HG03159 (cell line): ENCODE results near the gene YBX2.
"Not testable (repeated sequence)": the region's sequence is repeated elsewhere in the genome, so short reads cannot be mapped to it uniquely, and the experiment has no call there.

Source experiments
- ATAC-seq: cut with Tn5 transposase; IDR thresholded peaks from one replicate; pipeline ENCODE4 v1.9.1; 2021; ENCODE audit warnings: mild to moderate bottlenecking, moderate library complexity; ENCODE audit not compliant: unreplicated experiment

Gene YBX2

DNA sequence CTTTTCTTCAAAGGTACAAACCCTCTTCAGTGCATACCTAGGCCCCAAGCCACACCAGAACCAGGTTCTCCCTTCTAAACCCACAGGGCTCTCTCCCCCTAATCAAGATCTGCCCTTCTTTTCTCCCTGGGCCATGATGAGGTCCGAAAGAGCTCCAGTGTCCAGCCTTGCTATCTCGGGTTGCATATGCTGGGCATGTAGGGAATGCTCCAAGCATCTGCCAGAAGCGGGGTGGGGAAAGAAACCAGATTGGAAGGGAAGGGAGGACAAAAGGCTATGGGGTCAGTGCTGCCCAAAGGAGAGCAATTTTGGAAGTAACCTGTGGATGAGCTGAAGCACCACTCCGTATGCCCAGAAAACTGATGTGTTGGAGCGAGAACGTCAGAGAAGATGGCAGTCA lies 45.2 kb downstream of the YBX2 start:
- ATAC-seq: no peak

DNA sequence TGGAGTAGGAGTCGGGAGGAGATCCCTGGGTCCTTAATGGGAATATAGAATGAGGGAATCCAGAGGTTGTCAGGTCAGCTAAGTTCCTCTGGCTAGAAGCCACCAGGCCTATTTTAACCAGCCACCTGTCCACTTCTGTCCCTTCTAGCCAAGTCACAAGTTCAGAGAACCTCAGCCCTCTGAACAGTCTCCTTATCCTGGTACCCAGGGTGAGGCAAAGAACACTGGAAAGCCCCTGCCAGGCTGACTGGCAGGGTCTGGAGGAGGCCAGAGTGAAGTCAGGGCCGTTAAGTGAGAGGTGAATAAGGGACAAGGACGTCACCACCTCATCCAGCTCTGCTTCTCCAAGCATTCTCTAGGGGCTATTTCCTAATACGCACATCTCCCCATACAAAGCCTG lies 45.6 kb downstream of the YBX2 start:
- no peak for ATAC-seq

DNA sequence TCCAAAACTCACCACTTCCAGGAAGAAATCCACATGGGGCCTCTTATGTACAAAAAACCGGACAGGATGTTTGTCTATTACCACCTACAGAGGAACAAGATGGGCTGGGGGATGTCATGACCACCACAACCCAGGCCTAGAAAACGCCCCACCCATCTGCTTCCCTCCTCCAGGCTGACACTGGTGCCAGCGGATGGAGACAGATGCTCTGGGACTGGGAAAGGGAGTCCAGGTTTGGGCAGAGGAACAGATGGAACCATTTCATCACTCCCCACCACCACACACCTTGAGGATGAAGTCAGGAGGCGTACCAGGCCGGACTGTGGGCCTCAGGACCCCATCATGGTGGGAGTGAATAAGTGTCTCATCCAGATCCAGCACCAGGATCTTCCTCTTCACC lies 47.7 kb downstream of the YBX2 start:
- no peak for ATAC-seq

DNA sequence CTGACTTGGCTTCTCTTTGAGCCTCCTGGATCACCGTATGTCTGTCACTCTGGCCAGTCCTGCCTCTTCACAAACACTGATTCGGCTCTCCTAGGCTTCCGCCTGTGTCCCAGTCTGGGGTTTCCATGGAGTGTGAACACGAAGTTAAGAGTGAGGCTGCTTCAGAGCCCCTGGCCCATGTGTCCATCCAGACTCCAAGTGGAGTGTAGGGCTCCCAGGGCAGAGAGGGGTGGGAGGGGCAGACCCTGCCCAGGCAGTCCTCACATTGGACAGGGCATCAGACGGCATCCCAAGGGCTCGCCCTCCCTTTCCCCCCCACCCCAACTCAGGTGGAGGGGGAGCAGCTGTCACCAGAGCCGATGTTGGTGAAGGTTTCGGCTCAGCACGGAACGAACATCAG lies 50.6 kb downstream of the YBX2 start:
- ATAC-seq: not testable (repeated sequence)

DNA sequence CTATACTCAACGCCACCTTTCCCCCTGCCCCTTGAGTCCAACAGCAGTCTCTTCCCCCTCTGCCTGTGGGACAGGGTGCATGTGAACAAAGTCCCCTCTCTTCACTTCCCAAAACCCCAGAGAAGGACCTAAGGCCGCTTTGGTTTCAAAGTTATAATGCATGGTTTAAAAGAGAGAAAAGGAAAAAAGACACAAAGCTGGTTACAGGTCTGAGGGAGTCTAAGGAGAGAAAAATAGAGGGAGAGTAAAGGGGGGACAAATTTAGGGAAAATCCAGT lies 51.0 kb downstream of the YBX2 start:
- no peak for ATAC-seq

DNA sequence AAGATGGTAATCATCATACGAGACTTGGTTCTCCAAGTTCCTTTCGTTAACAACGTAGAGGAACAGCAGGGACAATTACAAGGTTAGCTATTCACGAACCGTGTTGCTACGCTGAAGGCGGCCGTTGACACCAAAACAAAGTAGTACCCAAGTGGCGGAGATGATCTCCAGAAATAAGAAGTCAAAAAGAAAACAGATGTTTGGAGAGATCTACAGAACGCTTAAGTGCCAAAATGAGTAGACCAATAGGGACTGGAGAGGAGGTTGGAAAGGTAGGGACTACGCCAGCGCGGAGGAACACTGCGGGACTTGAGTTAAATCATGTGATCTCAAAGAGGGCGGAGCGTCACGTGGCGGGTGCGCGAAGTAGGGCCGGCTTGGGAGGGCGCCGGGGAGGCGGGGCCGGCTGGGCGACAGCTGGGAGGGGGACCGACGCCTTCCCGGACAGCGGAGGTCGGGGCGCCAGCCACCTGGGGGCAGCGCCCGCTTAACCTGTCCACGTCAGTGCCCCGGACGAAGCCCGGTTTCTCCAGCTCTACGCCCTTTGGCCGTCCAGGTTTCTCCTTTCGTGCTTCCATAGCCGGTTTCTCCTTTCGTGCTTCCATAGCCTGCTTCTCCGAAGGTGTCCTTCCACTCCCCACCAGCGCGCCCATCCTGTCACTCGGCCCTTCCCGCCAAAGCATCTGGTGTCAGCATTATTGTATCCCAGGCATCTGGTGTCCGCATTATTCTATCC lies 51.6 kb downstream of the YBX2 start:
- ATAC-seq: peak; percentile 44

DNA sequence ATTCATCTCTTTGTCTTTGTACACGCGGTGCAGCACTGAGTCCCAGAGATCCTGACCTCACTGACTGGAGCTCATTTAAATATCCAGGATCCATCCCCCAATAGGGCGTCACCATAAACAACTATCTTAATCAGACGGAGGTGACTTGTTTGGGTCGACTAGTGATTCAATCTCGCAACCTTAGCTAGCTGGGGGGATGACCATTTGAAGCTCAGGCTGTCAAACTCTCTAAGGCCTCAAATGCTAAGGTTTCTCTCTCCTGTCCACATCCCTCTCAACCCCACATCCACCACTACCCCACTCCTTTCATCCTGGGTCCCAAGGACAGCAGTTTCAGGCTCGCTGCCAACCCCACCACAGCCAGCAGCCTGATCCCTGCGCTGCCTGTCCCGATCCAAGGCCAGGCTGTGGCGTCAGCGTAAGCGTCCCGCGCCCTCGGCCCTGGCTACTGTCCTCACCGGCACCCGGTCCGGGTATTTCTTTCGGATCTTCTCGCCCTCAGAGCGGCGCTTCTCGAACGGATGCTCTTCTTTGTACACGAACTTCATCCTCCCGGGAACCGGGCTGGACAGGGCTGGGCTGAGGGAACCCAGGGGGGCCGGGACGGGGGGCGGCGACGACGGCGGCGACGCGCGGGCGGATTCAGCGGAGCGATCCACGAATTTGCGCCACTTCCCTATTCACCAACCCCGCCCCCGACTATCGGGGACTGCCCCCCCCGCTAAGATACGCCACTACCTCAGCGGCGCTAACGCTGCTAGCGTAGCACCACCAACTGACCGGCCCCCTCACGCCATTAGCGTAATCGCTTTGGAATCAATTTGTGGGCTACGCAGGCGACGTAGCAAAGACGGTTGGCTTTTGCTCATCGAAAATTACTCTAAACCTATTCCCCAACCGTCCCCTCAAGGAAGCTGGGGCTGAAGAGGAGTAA lies 52.4 kb downstream of the YBX2 start, which contains the start of gene GABARAP:
Gene GABARAP, minus strand, starts transcription at position 667 of the 934 bp plus-strand sequence. Its CDS starts 119 bp downstream, at position 548.
- ATAC-seq: peak; percentile 21

DNA sequence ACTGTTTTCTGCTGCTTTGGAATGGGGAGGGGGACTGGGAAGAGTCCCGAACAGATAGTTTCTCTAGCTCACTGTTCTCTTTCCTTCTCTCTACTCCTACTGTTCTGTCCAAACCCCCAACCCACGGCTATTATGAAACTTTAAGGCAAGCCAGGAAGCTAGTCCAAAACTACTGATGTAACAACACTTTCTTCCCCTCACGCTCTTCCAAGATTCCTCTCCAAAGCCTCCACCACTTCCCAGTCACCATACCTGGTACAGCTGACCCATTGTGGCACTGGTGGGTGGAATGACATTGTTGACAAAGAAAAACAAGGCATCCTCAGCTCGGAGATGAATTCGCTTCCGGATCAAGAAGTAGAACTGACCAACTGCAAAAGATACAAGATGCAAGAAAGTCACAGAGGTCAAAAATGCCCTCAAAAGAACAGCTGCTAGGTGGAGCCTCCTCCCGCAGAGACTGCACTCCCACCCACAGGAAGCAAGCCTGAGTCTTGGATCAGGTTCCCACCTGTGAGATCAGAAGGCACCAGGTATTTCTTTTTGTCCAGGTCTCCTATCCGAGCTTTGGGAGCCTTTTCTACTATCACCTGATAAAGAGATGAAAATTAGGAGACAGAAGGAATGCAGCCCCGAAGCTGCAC lies 53.2 kb downstream of the YBX2 start:
- ATAC-seq: no peak

DNA sequence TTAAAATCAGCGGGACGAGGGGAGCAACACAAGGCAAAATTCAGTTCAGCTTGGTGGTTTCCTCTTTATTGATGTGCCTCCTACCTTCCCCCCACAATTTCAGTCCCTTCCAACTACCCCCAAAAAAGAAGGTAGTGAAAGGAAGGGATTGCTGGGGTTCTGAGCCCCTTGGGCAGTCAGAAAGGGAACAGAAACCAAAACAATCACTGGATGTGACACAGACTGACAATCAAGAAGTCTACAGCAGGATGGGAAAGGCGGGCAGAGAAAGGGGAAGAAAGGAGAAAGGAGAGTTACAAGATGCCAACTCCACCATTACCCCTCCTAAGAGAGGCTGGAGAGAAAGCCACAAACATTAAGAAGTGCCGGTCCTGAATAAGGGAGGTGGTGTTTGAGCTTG lies 54.1 kb downstream of the YBX2 start:
- ATAC-seq: no peak

DNA sequence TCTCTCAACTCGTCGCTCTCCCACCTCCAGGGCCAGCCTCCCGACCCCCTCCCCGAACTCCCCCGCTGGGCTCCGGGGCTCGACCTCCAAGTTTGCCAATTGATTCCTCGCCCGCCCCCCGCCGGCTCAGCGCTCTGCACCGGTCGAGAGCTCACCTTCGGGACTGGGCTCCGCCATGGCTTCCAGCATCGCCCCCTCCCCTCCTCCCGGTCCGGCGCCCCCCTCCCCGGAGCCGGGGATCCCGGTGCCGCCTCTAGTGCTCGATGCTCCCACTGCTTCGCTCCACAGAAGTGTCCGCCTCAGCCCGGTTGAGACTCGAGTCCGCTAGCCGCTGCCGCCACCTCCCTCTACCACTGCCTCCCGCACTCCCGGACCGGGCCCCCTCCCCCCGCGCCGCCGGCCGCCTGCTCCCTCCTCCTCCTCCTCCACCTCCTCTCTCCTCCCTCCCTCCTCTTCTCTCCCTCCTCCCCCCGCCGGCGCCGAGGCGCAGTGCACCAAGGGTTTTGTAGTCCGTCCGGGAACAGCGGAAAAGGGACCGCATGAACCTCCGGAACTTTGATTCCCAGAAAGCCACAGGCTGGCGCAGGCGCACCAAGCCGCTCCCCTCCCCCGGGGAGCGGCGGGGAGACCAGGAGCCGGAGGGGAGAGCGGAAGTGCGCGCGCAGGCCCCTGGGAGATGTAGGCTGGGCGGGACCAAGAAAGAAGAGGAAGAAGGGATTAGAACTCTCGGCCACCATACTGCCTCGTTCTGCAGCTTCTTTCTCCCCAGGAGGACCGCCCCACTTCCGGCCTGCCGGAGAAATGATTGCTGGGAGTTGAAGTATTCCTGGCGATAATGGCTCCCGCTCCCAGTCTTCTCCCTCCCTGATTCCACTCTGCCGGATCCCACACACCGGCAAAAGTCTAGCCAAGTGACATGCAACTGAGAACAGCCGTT lies 55.1 kb downstream of the YBX2 start, which contains the start of gene PHF23:
Gene PHF23, minus strand, starts transcription at position 367 of the 937 bp plus-strand sequence. Its CDS starts 178 bp downstream, at position 189.
- ATAC-seq: peak; percentile 46

DNA sequence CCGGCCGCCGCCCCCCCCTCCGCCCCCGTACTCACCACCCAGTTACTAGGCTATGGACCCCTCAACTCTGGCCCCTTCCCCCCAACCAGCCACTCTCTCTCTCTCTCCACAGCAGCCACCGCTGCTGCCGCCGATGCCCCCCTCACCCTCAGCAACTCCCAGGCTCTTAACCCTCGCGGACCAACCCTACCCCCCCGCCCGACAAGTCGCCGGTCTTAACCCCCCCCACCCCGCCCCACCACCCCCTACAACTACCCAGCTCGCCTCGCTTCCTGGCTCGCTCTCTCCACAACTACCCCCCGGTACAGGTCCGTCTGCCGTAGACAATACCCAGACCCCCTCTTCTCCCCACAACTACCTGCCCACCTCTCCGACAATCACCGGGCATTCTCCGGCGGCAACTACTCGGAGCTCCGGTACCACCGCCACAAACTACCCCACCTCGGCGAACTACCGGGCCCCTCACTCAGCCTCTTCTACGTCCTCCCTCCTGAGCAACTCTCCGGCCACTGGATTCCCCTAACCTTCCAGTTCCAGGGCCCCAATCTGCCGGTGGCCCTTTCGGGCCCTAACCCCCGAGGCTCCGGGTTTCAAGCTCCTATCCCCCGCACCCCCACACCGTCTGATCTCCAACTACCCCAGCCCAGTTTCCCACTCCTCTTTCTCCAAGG lies 55.9 kb downstream of the YBX2 start:
- no peak for ATAC-seq
